Large intestine (tissue), 3 donors: ENCODE results near the gene LTC4S. TPM values are rescaled to one million over a fixed set of nuclear protein-coding genes. Genes with fewer than 3 reads are reported as not detected.

ENCODE experiments used
- DNase-seq, 2 donors: peaks; one replicate each; pipeline versions ENCODE4 v3.0.0 to v3.0.0-alpha.2; 2013
- H3K27ac ChIP-seq: one replicate; pipeline ENCODE4 v1.5.1; 2013; ENCODE audit warnings: low read length
- H3K27me3 ChIP-seq: 2 replicates; pipeline ENCODE4 v1.6.1; 2013; ENCODE audit warnings: low read length; ENCODE audit not compliant: control insufficient read depth, insufficient read depth
- H3K36me3 ChIP-seq: 2 replicates; pipeline ENCODE4 v1.6.1; 2013; ENCODE audit warnings: low read length; ENCODE audit not compliant: control insufficient read depth, insufficient read depth
- H3K4me1 ChIP-seq: one replicate; pipeline ENCODE4 v1.6.1; 2013; ENCODE audit warnings: low read length; ENCODE audit not compliant: control insufficient read depth, insufficient read depth
- H3K4me3 ChIP-seq: one replicate; pipeline ENCODE4 v1.5.1; 2013; ENCODE audit warnings: low read length
- H3K9me3 ChIP-seq: one replicate; pipeline ENCODE4 v1.6.1; 2013; ENCODE audit warnings: mild to moderate bottlenecking, low read depth, low read length, moderate library complexity; ENCODE audit not compliant: control insufficient read depth
- WGBS: methylation state at CpG from one replicate; pipeline ENCODE4 v1.1.5; 2013; ENCODE audit warnings: low lambda C conversion rate; ENCODE audit not compliant: insufficient coverage; 5-methylcytosine and 5-hydroxymethylcytosine counted together
- polyA plus RNA-seq: library from polyadenylated mRNA; unstranded; fragments of 120-200 nt; gene quantifications from one replicate; pipeline ENCODE4 v1.2.1, GENCODE V29; 2013

The LTC4S gene
- polyA plus RNA-seq, 1 donor: 2.9 TPM

DNA sequence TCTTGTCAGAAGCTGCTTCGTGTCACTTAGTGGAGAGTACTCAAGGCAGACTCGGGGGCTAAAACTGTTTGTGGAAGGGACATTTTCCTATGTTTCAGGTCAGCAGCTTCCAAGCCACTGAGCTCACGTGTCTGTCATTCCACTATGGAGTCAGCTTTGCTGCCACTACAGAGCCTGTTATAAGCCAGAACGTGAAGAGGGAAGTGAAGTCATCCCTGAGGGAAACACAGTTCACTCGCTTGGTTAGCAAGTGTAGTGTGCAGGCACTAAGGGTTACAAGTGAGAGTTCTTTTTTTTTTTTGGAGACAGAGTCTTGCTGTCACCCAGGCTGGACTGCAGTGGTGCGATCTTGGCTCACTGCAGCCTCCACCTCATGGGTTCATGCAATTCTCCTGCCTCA, 24.5 kb upstream of the LTC4S start:
- no peak overlapping the region for H3K27ac ChIP-seq
- H3K27me3 ChIP-seq: no peaks in the 10 kb centered on the region
- H3K4me1 ChIP-seq: no peaks in the 10 kb centered on the region
- DNase-seq: no peak
- H3K36me3 ChIP-seq: peaks cover 72% of the 10 kb centered on the region
- H3K9me3 ChIP-seq: no peaks in the 10 kb centered on the region
- H3K4me3 ChIP-seq: no peak overlapping the region
- no CpG with 5 or more reads among the region's 6 CpGs for WGBS

DNA sequence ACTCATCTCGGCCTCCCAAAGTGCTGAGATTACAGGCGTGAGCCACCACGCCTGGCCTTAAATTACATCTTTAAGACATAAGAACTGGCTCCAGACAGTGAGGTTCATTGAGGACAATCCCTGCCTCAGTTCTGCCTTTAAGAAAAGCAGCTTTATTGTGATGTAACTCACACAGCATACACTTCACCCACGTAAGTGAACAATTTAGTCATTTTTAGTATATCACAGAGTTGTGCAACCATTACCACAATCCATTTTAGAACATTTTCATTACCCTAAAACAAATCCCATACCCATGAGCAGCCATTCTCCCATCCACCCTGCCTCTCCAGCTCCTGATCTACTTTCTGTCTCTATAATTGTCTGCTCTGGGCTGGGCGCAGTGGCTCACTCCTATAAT, 24.0 kb upstream of the LTC4S start:
- Histone ChIP-seq H3K4me1 (no peaks in the 10 kb centered on the region), H3K9me3 (no peaks in the 10 kb centered on the region), H3K27me3 (no peaks in the 10 kb centered on the region), H3K4me3 (no peak overlapping the region), H3K36me3 (peaks cover 77% of the 10 kb centered on the region), H3K27ac (no peak overlapping the region)
- DNase-seq: no peak
- no CpG with 5 or more reads among the region's 5 CpGs for WGBS

DNA sequence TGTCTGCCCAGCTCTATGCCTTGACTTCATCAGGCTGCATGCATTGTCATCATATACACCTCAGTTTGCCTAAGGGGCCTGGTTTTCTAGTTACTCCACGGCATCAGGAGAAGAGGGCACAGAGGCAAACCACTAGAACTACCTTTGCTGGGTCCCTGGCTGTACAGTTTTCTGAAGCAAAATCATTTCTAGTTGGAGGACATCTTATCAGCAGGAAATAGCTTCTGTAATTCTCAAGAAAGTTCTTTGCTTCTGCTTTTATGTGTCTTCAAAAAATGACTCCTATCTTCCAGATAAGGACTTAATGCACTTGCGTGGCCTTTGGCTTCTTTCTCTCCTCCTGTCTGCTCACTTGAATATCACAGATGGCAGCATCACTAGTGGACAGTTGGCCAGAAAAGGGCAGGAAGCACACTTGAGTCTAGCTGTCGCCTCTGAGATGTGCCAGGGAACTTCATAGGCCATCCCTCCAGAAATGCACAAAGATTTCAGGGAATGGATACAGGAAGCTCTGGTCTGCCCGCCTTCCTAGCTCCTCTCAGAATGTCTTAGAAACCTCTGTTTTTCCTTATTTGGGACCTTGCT, 22.4 kb upstream of the LTC4S start:
- Histone ChIP-seq H3K27ac (no peak overlapping the region), H3K4me1 (no peaks in the 10 kb centered on the region), H3K27me3 (no peaks in the 10 kb centered on the region), H3K4me3 (no peak overlapping the region), H3K36me3 (peaks cover 78% of the 10 kb centered on the region), H3K9me3 (no peaks in the 10 kb centered on the region)
- 100% methylated on average over 1 of the region's 4 CpGs for WGBS
- no peak for DNase-seq

DNA sequence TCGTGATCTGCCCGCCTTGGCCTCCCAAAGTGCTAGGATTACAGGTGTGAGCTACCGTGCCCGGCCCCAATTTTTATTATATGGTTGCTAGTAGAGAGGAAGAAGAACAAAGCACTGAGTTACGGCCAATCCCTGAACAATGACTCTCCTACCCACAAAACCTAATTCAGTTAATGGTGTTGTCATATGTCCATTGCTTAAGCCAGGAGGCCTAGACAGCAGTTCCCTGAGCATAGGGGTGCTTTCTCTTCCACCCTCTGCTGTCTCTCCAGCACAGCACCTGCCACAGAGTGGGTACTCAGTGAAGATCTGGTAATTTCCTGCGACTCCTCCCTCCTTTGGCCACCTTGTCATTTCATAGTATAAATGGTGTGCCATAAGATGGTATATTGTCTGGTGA, 21.4 kb upstream of the LTC4S start:
- Histone ChIP-seq H3K4me3 (no peak overlapping the region), H3K27ac (no peak overlapping the region), H3K36me3 (peaks cover 78% of the 10 kb centered on the region), H3K9me3 (no peaks in the 10 kb centered on the region), H3K27me3 (no peaks in the 10 kb centered on the region), H3K4me1 (no peaks in the 10 kb centered on the region)
- no peak for DNase-seq
- WGBS: no CpG with 5 or more reads among the region's 6 CpGs

DNA sequence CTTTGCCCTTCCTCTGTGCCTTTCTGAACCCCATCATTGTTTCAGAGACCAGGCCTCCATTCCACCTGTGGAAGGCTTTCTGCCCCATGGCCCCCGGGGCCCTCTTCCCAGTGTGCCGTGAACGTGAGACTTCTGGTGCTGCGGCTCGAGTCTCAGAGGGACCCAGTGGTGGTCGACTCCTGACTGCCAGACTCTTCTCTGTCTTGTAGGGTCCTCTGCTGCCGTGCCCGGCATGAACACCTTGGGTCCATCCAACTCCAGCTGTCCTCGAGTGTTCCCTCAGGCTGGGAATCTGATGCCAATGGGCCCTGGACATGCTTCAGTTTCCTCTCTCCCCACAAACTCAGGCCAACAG, 20.1 kb upstream of the LTC4S start:
- Histone ChIP-seq H3K4me1 (no peaks in the 10 kb centered on the region), H3K36me3 (peaks cover 85% of the 10 kb centered on the region), H3K4me3 (no peak overlapping the region)

DNA sequence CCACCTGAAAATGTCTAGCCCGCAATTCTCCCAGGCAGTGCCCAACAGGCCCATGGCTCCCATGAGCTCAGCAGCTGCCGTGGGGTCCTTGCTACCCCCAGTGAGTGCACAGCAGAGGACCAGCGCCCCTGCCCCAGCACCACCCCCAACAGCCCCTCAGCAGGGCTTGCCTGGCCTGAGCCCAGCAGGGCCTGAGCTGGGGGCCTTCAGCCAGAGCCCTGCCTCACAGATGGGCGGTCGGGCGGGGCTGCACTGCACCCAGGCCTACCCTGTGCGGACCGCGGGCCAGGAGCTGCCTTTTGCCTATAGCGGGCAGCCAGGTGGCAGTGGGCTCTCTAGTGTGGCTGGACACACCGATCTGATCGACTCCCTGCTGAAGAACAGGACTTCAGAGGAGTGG, 19.3 kb upstream of the LTC4S start:
- Histone ChIP-seq H3K27me3 (no peaks in the 10 kb centered on the region), H3K9me3 (no peaks in the 10 kb centered on the region), H3K36me3 (peaks cover 82% of the 10 kb centered on the region), H3K27ac (no peak overlapping the region), H3K4me3 (no peak overlapping the region), H3K4me1 (no peaks in the 10 kb centered on the region)
- no CpG with 5 or more reads among the region's 12 CpGs for WGBS
- DNase-seq: no peak

More for the DNA sequence above, 20.1 kb upstream of the LTC4S start:
- H3K9me3 ChIP-seq: no peaks in the 10 kb centered on the region
- no peak for DNase-seq
- no peaks in the 10 kb centered on the region for H3K27me3 ChIP-seq
- no CpG with 5 or more reads among the region's 9 CpGs for WGBS
- H3K27ac ChIP-seq: no peak overlapping the region

DNA sequence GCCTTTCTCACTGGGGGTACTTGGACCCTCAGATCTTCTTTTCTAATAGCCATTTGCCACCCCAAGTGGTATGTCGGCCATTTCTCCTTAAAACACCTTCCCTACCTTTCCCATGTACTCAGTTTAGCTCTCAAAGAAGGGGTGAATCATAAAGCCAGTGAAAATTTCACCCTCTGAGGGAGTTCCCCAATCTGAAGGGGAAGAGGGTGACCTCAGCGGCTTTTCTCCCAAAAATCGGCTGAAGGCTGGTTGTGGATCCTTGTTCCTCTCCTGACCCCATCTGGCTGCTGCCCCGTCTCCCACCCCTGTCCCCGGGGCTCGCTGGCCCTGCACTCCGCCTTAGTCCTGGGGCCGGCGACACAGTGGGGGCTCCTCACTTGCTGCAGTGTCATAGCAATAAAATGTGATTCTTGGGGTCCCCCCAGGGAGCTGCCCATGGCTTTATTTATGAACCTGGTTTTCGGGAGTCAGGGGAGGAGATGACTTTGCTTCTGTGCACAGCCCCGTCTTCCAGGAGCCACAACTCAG, 17.3 kb upstream of the LTC4S start:
- Histone ChIP-seq H3K9me3 (no peaks in the 10 kb centered on the region), H3K36me3 (peaks cover 73% of the 10 kb centered on the region), H3K4me3 (no peak overlapping the region), H3K4me1 (no peaks in the 10 kb centered on the region), H3K27ac (no peak overlapping the region), H3K27me3 (no peaks in the 10 kb centered on the region)
- no CpG with 5 or more reads among the region's 11 CpGs for WGBS
- DNase-seq: no peak

DNA sequence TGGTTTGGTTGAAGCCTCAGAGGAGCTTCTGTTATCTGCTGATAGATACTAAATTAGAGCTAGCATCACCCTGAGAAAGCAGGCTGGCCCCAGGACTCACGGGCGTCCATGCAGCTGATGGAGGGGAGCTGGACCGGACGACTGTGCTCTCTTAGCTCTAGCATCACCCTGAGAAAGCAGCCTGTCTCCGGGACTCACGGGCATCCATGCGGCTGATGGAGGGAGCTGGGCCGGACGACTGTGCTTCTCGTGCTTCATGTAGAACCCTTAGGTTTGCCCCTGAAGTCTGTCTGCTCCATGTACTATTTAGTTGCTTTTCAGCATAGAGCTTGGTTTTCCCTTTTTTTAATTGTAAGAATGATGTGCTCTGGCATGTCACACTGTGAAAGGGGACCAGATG, 16.3 kb upstream of the LTC4S start:
- Histone ChIP-seq H3K9me3 (no peaks in the 10 kb centered on the region), H3K27ac (no peak overlapping the region), H3K27me3 (no peaks in the 10 kb centered on the region), H3K36me3 (peaks cover 64% of the 10 kb centered on the region), H3K4me1 (no peaks in the 10 kb centered on the region), H3K4me3 (no peak overlapping the region)
- no CpG with 5 or more reads among the region's 10 CpGs for WGBS
- no peak for DNase-seq

DNA sequence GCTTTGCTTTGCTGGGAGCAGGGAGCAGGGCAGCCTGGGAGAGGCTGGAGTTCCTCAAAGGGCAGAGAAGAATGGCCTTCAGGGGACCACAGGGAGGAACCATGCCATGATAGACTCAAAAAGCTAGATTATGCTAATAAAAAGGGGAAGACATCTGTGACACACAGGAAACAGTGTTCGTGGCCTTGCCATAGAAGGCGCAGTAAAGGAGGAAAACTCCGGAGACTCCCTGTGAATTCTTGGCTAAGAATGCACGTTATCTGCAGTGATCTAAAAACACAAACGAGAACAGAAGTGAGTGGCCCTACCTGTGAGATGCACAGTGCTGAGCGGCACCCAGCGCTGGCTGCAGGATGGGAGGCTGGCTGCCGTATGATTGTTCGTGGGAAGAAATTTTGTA, 15.9 kb upstream of the LTC4S start:
- H3K4me1 ChIP-seq: no peaks in the 10 kb centered on the region
- peaks cover 61% of the 10 kb centered on the region for H3K36me3 ChIP-seq
- H3K9me3 ChIP-seq: no peaks in the 10 kb centered on the region
- 100% methylated on average over 1 of the region's 9 CpGs for WGBS
- DNase-seq: no peak
- no peaks in the 10 kb centered on the region for H3K27me3 ChIP-seq
- no peak overlapping the region for H3K4me3 ChIP-seq
- H3K27ac ChIP-seq: no peak overlapping the region

DNA sequence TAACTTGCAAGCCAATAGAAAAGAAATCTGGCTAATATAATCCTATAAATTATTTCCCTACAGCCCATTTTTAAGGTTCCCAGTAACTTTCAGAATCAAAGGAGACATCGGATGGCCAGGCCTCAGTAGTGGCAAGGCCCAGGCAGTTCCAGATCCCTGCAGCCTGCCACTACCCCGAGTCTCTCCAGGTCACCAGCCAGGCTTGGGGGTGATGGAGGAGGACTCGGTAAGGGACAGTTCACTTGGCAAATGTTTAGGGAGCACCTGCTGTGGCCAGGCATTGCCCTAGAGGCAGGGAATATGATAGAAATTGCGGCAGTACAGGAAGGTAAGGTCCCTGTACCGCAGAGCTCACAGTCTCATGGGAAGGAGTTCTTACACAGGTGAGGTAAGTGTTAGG, 15.2 kb upstream of the LTC4S start:
- no peak for DNase-seq
- H3K4me1 ChIP-seq: no peaks in the 10 kb centered on the region

DNA sequence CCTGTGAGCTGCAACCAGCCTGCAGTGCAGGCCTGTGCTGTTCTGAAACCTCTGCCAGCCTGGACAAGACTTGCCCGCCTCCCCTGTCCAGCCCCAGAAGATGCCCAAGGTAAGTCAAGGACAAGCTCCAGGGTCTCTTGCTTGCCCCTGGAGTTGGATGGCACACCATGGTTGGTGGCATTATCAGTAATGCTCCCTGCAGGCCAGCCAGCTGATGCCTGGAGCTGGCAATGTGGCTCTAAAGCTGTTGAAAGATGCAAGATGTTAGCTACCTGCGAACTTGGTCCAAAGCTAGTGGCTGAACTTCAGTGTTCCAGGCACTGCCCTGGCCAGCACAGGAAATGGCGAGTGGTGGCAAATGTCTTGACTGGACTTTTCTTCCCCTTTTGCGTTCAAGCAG, 14.0 kb upstream of the LTC4S start:
- Histone ChIP-seq H3K9me3 (no peaks in the 10 kb centered on the region), H3K27me3 (no peaks in the 10 kb centered on the region), H3K27ac (no peak overlapping the region), H3K4me3 (no peak overlapping the region), H3K36me3 (peaks cover 43% of the 10 kb centered on the region), H3K4me1 (no peaks in the 10 kb centered on the region)
- no peak for DNase-seq
- no CpG with 5 or more reads among the region's 4 CpGs for WGBS

More for the DNA sequence above, 15.2 kb upstream of the LTC4S start:
- Histone ChIP-seq H3K27me3 (no peaks in the 10 kb centered on the region), H3K4me3 (no peak overlapping the region), H3K27ac (no peak overlapping the region), H3K36me3 (peaks cover 55% of the 10 kb centered on the region), H3K9me3 (no peaks in the 10 kb centered on the region)
- WGBS: no CpG with 5 or more reads among the region's 5 CpGs
